ENCODE measurements around the gene KAT6B.

DNA sequence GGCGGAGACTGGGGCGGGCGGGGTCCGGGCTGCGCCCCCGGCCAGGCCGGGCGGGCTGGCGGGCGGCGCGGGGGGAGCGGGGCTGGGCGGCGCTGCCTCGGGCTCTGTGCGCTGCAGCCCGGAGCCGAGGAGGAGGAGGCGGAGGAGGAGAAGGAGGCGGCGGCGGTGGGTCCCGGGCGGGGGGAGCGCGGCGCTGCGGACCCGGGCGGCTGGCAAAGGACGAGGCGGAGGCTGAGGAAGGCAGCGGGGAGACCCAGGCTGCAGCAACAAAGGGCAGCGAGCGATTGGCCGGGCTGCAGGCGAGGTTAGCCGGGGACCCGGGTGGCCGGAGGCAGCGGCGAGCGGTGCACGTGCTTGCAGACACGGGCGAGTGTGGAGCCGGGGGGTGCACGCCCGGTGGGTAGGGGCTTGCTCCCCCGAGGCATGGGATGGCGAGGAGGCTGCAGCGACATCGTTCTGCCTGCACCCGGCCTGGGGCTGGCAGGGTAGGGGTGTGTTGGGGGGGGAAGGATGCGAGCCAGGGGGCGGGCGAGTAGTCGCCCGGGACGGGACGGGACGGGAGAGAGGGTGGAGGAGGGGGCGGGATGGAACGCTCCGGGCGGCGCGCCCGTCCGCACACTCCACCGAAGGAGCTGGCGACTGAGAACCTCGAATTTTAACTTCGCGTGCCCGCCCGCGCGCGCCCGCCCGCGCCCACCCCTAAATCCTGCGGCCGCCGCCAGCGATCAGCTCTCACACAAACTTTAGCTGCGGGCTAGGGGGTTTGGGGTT, 844 bp upstream of the KAT6B start:
- TF ChIP-seq POLR2AphosphoS5 (IDR thresholded peaks at IDR 0.05; ENCODE audit: low read depth, low read length) (no peak; the same call in 1 of the 2 replicates), TAF1 (IDR thresholded peaks at IDR 0.05; ENCODE audit: borderline replicate concordance, insufficient read depth, low read length) (0 out of 2 replicates have a peak, but pooled peaks have one; percentile 14), FOXP2 (optimal IDR thresholded peaks at IDR 0.05; ENCODE audit: borderline replicate concordance, extremely low read depth, extremely low read length, insufficient read depth) (peak; percentile 63)
- TF ChIP-seq, protein P1, sequence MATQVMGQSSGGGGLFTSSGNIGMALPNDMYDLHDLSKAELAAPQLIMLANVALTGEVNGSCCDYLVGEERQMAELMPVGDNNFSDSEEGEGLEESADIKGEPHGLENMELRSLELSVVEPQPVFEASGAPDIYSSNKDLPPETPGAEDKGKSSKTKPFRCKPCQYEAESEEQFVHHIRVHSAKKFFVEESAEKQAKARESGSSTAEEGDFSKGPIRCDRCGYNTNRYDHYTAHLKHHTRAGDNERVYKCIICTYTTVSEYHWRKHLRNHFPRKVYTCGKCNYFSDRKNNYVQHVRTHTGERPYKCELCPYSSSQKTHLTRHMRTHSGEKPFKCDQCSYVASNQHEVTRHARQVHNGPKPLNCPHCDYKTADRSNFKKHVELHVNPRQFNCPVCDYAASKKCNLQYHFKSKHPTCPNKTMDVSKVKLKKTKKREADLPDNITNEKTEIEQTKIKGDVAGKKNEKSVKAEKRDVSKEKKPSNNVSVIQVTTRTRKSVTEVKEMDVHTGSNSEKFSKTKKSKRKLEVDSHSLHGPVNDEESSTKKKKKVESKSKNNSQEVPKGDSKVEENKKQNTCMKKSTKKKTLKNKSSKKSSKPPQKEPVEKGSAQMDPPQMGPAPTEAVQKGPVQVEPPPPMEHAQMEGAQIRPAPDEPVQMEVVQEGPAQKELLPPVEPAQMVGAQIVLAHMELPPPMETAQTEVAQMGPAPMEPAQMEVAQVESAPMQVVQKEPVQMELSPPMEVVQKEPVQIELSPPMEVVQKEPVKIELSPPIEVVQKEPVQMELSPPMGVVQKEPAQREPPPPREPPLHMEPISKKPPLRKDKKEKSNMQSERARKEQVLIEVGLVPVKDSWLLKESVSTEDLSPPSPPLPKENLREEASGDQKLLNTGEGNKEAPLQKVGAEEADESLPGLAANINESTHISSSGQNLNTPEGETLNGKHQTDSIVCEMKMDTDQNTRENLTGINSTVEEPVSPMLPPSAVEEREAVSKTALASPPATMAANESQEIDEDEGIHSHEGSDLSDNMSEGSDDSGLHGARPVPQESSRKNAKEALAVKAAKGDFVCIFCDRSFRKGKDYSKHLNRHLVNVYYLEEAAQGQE (IDR thresholded peaks at IDR 0.05; ENCODE audit: insufficient read depth in 1 of 2, low read depth in 2 of 2, low read length in 2 of 2) = no peak
